Measurements from ENCODE around the gene IL1RL1.

GRCh38 chr2:102361632-102362241 is 50.4 kb downstream of the IL1RL1 start:
- TF ChIP-seq CTCF (IDR thresholded peaks at IDR 0.05) (no peak), POLR2A (IDR thresholded peaks at IDR 0.05) (no peak)

Data from Peyer's patch (tissue), 4 donors.